ENCODE results near the gene IKBKE. TPM values are rescaled to one million over a fixed set of nuclear protein-coding genes. Genes with fewer than 3 reads are reported as not detected.

IKBKE gene
- total RNA-seq, 1 experiment from 2014 or later = 5.1 TPM

- Histone ChIP-seq H3K4me3 (replicated peaks in 1 of 2; ENCODE audit: low read depth in 1 of 2, low read length in 2 of 2) (no peak overlapping the region), H4K20me1 (ENCODE audit: insufficient read depth) (no peaks in the 10 kb centered on the region), H3K4me1 (ENCODE audit: control insufficient read depth in 1 of 2, insufficient read depth in 2 of 2, low read length in 2 of 2) (peaks cover 3 to 7% of the 10 kb centered on the region in 2 experiments; a peak in 2 of 4 replicates), H3K27me3 (ENCODE audit: insufficient read depth, low read length) (no peaks in the 10 kb centered on the region), H3K4me2 (ENCODE audit: low read length) (no peak overlapping the region), H3K79me2 (ENCODE audit: insufficient read depth, low read length) (no peaks in the 10 kb centered on the region), H3K9me3 (ENCODE audit: control insufficient read depth in 1 of 2, insufficient read depth in 1 of 2, low read depth in 1 of 2, low read length in 2 of 2) (no peaks in the 10 kb centered on the region), H2AFZ (ENCODE audit: low read depth, low read length, poor library complexity, severe bottlenecking) (no peak overlapping the region), H3K9ac (ENCODE audit: low read length) (no peak overlapping the region), H3K9me2 (ENCODE audit: insufficient read depth) (no peaks in the 10 kb centered on the region), H3K27ac (ENCODE audit: low read depth, low read length) (no peak overlapping the region), H3K36me3 (ENCODE audit: control insufficient read depth in 1 of 2, insufficient read depth in 2 of 2, low read length in 2 of 2) (no peaks in the 10 kb centered on the region; a peak in 1 of 4 replicates)
- no peak for DNase-seq (ENCODE audit: low read depth, low spot score)
- TF ChIP-seq CTCF (IDR thresholded peaks at IDR 0.05 in 2 of 3, conservative IDR thresholded peaks at IDR 0.05 in 1 of 3; ENCODE audit: borderline replicate concordance in 1 of 3, insufficient read depth in 1 of 3, low read depth in 2 of 3, low read length in 2 of 3) = no peak
- TF ChIP-seq, protein P1, sequence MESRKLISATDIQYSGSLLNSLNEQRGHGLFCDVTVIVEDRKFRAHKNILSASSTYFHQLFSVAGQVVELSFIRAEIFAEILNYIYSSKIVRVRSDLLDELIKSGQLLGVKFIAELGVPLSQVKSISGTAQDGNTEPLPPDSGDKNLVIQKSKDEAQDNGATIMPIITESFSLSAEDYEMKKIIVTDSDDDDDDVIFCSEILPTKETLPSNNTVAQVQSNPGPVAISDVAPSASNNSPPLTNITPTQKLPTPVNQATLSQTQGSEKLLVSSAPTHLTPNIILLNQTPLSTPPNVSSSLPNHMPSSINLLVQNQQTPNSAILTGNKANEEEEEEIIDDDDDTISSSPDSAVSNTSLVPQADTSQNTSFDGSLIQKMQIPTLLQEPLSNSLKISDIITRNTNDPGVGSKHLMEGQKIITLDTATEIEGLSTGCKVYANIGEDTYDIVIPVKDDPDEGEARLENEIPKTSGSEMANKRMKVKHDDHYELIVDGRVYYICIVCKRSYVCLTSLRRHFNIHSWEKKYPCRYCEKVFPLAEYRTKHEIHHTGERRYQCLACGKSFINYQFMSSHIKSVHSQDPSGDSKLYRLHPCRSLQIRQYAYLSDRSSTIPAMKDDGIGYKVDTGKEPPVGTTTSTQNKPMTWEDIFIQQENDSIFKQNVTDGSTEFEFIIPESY (IDR thresholded peaks at IDR 0.05; ENCODE audit: extremely low read depth, insufficient replicate concordance, low read length) = no peak
- POLR2A ChIA-PET = no interaction called here
- ATAC-seq = no peak
- intact Hi-C loops (cut with micrococcal nuclease) = no loop called here
- CTCF ChIA-PET = no interaction called here
- BruUV-seq (replicated peaks) = no TSS peak
- RAD21 ChIA-PET (ENCODE audit: low non-redundant PET in 1 of 2, low total read pairs in 2 of 2, uncharacterized antibody in 2 of 2, unreplicated experiment in 2 of 2) = no interaction called here
Measured at GRCh38 chr1:206463911-206464310, 6.4 kb upstream of the IKBKE start.

DNA sequence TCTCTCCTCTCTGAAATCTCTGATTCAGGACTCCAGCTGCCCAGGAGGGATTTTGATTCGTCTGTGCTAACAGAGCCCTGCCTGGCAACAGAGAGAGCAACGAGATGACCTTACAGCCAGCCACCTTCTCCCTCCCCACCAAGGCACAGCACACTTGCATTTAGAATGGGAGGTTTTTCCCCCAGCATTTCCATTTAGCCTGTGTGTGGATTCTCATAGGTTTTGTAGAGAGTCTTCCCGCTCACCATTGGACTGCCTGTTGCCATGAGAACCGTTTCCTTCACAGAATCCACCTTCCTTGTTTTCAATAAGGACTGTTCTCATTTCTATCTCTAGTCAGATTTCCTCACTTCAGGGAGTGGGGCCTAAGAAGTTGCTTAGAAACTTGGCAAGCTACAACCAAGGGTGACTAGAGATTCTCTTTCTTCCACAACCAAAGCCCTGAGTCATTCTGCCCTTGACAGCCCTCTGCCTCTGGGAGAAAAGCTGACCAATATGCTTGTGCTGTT lies 5.8 kb upstream of the IKBKE start:
- Histone ChIP-seq H4K20me1 (ENCODE audit: insufficient read depth) (no peaks in the 10 kb centered on the region), H3K27me3 (ENCODE audit: insufficient read depth, low read length) (no peaks in the 10 kb centered on the region), H3K4me1 (ENCODE audit: control insufficient read depth in 1 of 2, insufficient read depth in 2 of 2, low read length in 2 of 2) (peaks cover 7 to 13% of the 10 kb centered on the region in 2 experiments; a peak in 3 of 4 replicates), H3K9ac (ENCODE audit: low read length) (no peak overlapping the region), H3K79me2 (ENCODE audit: insufficient read depth, low read length) (no peaks in the 10 kb centered on the region), H3K9me3 (ENCODE audit: control insufficient read depth in 1 of 2, insufficient read depth in 1 of 2, low read depth in 1 of 2, low read length in 2 of 2) (no peaks in the 10 kb centered on the region), H3K4me2 (ENCODE audit: low read length) (no peak overlapping the region), H2AFZ (ENCODE audit: low read depth, low read length, poor library complexity, severe bottlenecking) (no peak overlapping the region), H3K9me2 (ENCODE audit: insufficient read depth) (no peaks in the 10 kb centered on the region), H3K27ac (ENCODE audit: low read depth, low read length) (no peak overlapping the region), H3K4me3 (replicated peaks in 1 of 2; ENCODE audit: low read depth in 1 of 2, low read length in 2 of 2) (no peak overlapping the region), H3K36me3 (ENCODE audit: control insufficient read depth in 1 of 2, insufficient read depth in 2 of 2, low read length in 2 of 2) (no peaks in the 10 kb centered on the region)
- TF ChIP-seq REST (IDR thresholded peaks at IDR 0.05; ENCODE audit: low read depth) (no peak), FOSL1 (IDR thresholded peaks at IDR 0.05; ENCODE audit: low read depth) (no peak), SP1 (IDR thresholded peaks at IDR 0.05; ENCODE audit: low read depth) (no peak), EZH2phosphoT487 (IDR thresholded peaks at IDR 0.05; ENCODE audit: borderline replicate concordance) (no peak), EZH2 (IDR thresholded peaks at IDR 0.05) (no peak), POLR2AphosphoS5 (IDR thresholded peaks at IDR 0.05; ENCODE audit: low read depth, low read length) (no peak), EGR1 (IDR thresholded peaks at IDR 0.05; ENCODE audit: low read depth) (no peak), POLR2A (IDR thresholded peaks at IDR 0.05; ENCODE audit: borderline replicate concordance, extremely low read depth, insufficient read depth, insufficient read length) (no peak), CBX3 (IDR thresholded peaks at IDR 0.05; ENCODE audit: low read depth) (no peak), JUND (IDR thresholded peaks at IDR 0.05) (no peak), CEBPB (IDR thresholded peaks at IDR 0.05; ENCODE audit: low read depth) (no peak), SRF (IDR thresholded peaks at IDR 0.05; ENCODE audit: low read depth) (no peak)
- POLR2A ChIA-PET = no interaction called here
- DNase-seq (ENCODE audit: low read depth, low spot score) (no peak), ATAC-seq (no peak)
- intact Hi-C loops (cut with micrococcal nuclease) = no loop called here
- RAD21 ChIA-PET (ENCODE audit: low non-redundant PET in 1 of 2, low total read pairs in 2 of 2, uncharacterized antibody in 2 of 2, unreplicated experiment in 2 of 2) = no interaction called here
- CTCF ChIA-PET = no interaction called here
- no TSS peak for BruUV-seq (replicated peaks)
